HEK293 (cell line): ENCODE data around the gene GATC.
A peak's percentile ranks its signal among the peaks of the same experiment; 100 is the strongest.

ENCODE experiments used
- CTCF ChIA-PET: fragments of 350-600 bp; formaldehyde crosslinking; extraction: SDS; loops from one replicate; lab custom pipeline; 2021; ENCODE audit warnings: antibody characterized with exemption; lab: Yijun Ruan, JAX
- POLR2A ChIA-PET: fragments of 300-600 bp; formaldehyde crosslinking; extraction: SDS; loops from one replicate; lab custom pipeline; 2020; ENCODE audit warnings: antibody characterized with exemption, inconsistent platforms; lab: Yijun Ruan, JAX
- H3K27ac ChIP-seq: fragments of 200-500 bp; sonication (Bioruptor generic); 2 replicates; pipeline ENCODE4 v1.5.1; 2014; ENCODE audit warnings: low read depth, low read length, control low read depth, inconsistent platforms; ENCODE audit errors: extremely low read depth
- H3K36me3 ChIP-seq, 2 experiments: fragments of 200-500 bp in 1 of 2; sonication (Bioruptor generic) in 1 of 2; 1 replicate in 1 of 2; 2 replicates in 1 of 2; pipeline ENCODE4 v1.5.1; 2014 to 2017; ENCODE audit warnings: inconsistent platforms in 2 of 2, low read length in 2 of 2; ENCODE audit not compliant: control insufficient read depth in 2 of 2, insufficient read depth in 1 of 2
- H3K4me1 ChIP-seq: fragments of 200-500 bp; sonication (Bioruptor generic); 2 replicates; pipeline ENCODE4 v1.5.1; 2014; ENCODE audit warnings: mild to moderate bottlenecking, low read length, inconsistent platforms; ENCODE audit not compliant: control insufficient read depth, insufficient read depth
- H3K4me3 ChIP-seq: 2 replicates; pipeline ENCODE4 v1.5.1; 2011; ENCODE audit warnings: low read depth, mild to moderate bottlenecking, control low read depth, low read length, moderate library complexity
- H3K9me3 ChIP-seq: fragments of 200-500 bp; sonication (Bioruptor generic); 2 replicates; pipeline ENCODE4 v1.5.1; 2014; ENCODE audit warnings: low read depth, low read length, inconsistent platforms; ENCODE audit not compliant: control insufficient read depth, insufficient read depth
- BCL6B ChIP-seq: fragments of 450-650 bp; formaldehyde crosslinking; IDR thresholded peaks from 2 replicates; pipeline ENCODE4 v1.5.1; 2017; ENCODE audit warnings: missing biosample characterization, missing genetic modification characterization
- KLF17 ChIP-seq: fragments of 450-650 bp; formaldehyde crosslinking; IDR thresholded peaks from 2 replicates; pipeline ENCODE4 v1.5.1; 2016; ENCODE audit warnings: missing biosample characterization, missing genetic modification characterization
- PATZ1 ChIP-seq: fragments of 450-650 bp; formaldehyde crosslinking; IDR thresholded peaks from 2 replicates; pipeline ENCODE4 v1.5.1; 2016; ENCODE audit warnings: missing biosample characterization, missing genetic modification characterization
- PRDM6 ChIP-seq: fragments of 450-650 bp; formaldehyde crosslinking; IDR thresholded peaks from 2 replicates; pipeline ENCODE4 v1.5.1; 2017; ENCODE audit warnings: missing biosample characterization, missing genetic modification characterization
- SP7 ChIP-seq: fragments of 450-650 bp; formaldehyde crosslinking; IDR thresholded peaks from 2 replicates; pipeline ENCODE4 v1.5.1; 2016; ENCODE audit warnings: missing biosample characterization, missing genetic modification characterization
- ZNF513 ChIP-seq: fragments of 450-650 bp; IDR thresholded peaks from 2 replicates; pipeline ENCODE4 v1.5.1; 2018; ENCODE audit warnings: missing biosample characterization, missing genetic modification characterization
- ZNF518A ChIP-seq: fragments of 450-650 bp; formaldehyde crosslinking; conservative IDR thresholded peaks from 2 replicates; pipeline ENCODE4 v1.5.1; 2016; ENCODE audit warnings: low read depth, missing biosample characterization, missing genetic modification characterization
- ZNF654 ChIP-seq: fragments of 450-650 bp; formaldehyde crosslinking; IDR thresholded peaks from 2 replicates; pipeline ENCODE4 v1.5.1; 2016; ENCODE audit warnings: low read depth, missing biosample characterization, missing genetic modification characterization
- ZNF660 ChIP-seq: fragments of 450-650 bp; IDR thresholded peaks from 2 replicates; pipeline ENCODE4 v1.5.1; 2018; ENCODE audit warnings: missing biosample characterization, mild to moderate bottlenecking, missing genetic modification characterization

Gene GATC

GRCh38 chr12:120463712-120464111, 17.5 kb downstream of the GATC start (continued):
- no peak for TF ChIP-seq ZNF654 (tag by site-specific recombination)
- TF ChIP-seq BCL6B (tag by site-specific recombination): no peak
- no peak for TF ChIP-seq SP7
- TF ChIP-seq KLF17 (tag by site-specific recombination): no peak
- no peak for TF ChIP-seq ZNF518A (tag by site-specific recombination)
- no peak for TF ChIP-seq PATZ1 (tag by site-specific recombination)
- TF ChIP-seq, all 188 proteins: peak for 0

GRCh38 chr12:120465756-120466155, 19.5 kb downstream of the GATC start:
- no peaks in the 10 kb centered on the region for H3K9me3 ChIP-seq
- H3K4me3 ChIP-seq: no peak overlapping the region
- H3K36me3 ChIP-seq: peaks cover 65 to 69% of the 10 kb centered on the region in 2 experiments
- TF ChIP-seq ZNF513 (tag by site-specific recombination): no peak
- peak; percentile 75 for TF ChIP-seq PRDM6 (tag by site-specific recombination)
- no peak for TF ChIP-seq ZNF660 (tag by site-specific recombination)
- peaks cover 8% of the 10 kb centered on the region; the same call in 1 of the 2 replicates for H3K4me1 ChIP-seq
- H3K27ac ChIP-seq: no peak overlapping the region
- ChIA-PET CTCF (interaction anchor here (0.6 to 3.1 kb wide), 13 partner anchors 9 to 210 kb away, joined by 3 to 30 read pairs (median 6); no protein-coding TSS in a partner anchor), POLR2A (interaction anchor here (0.5 to 2.3 kb wide), 4 partner anchors 10 to 99 kb away, joined by 3 to 22 read pairs (median 6); partner anchors contain the start of genes DYNLL1, GATC and TRIAP1)
